SU-DHL-6 (cell line): ENCODE data around the gene FOXB2.

Source experiments
- H2AFZ ChIP-seq: fragments of 200-600 bp; sonication (generic); 2 replicates; pipeline ENCODE4 v1.6.1; 2014; ENCODE audit warnings: low read depth, mild to moderate bottlenecking, moderate library complexity, mixed read lengths, antibody characterized with exemption, low read length; ENCODE audit not compliant: severe bottlenecking
- H3F3A ChIP-seq: fragments of 200-600 bp; shearing (Covaris generic); 2 replicates; pipeline ENCODE4 v1.6.0; 2016; ENCODE audit warnings: antibody characterized with exemption, mild to moderate bottlenecking; ENCODE audit not compliant: insufficient read depth
- H3K27ac ChIP-seq: fragments of 200-600 bp; sonication (generic); 2 replicates; pipeline ENCODE4 v1.5.1; 2016; ENCODE audit warnings: low read depth, mild to moderate bottlenecking, low read length, moderate library complexity, mixed read lengths
- H3K27me3 ChIP-seq: fragments of 200-600 bp; sonication (generic), shearing (Covaris generic); 2 replicates; pipeline ENCODE4 v1.6.0; 2014; ENCODE audit warnings: mild to moderate bottlenecking, low read length
- H3K36me3 ChIP-seq: fragments of 200-600 bp; sonication (generic); 2 replicates; pipeline ENCODE4 v1.6.1; 2014; ENCODE audit warnings: mild to moderate bottlenecking, low read length, mixed read lengths
- H3K4me2 ChIP-seq: fragments of 300-600, 200-600 bp; shearing (Covaris generic), sonication (generic); 2 replicates; pipeline ENCODE4 v1.6.0; 2014; ENCODE audit warnings: low read length, low read depth, mild to moderate bottlenecking; ENCODE audit not compliant: poor library complexity, severe bottlenecking
- H3K4me3 ChIP-seq: fragments of 200-600 bp; sonication (generic); 2 replicates; pipeline ENCODE4 v1.5.1; 2014; ENCODE audit warnings: antibody characterized with exemption, low read length, mild to moderate bottlenecking, mixed read lengths; ENCODE audit not compliant: insufficient read depth, poor library complexity, severe bottlenecking
- H3K79me2 ChIP-seq: fragments of 200-600 bp; sonication (generic); 2 replicates; pipeline ENCODE4 v1.6.1; 2014; ENCODE audit warnings: mild to moderate bottlenecking, low read length, moderate library complexity; ENCODE audit not compliant: insufficient read depth
- H3K9ac ChIP-seq: fragments of 200-600 bp; sonication (generic); 2 replicates; pipeline ENCODE4 v1.7.0; 2014; ENCODE audit warnings: mild to moderate bottlenecking, low read length
- H3K9me2 ChIP-seq: fragments of 200-600 bp; sonication (generic); replicated peaks from 2 replicates; pipeline ENCODE4 v1.6.1; 2014; ENCODE audit warnings: low read length; ENCODE audit not compliant: insufficient read depth
- H3K9me3 ChIP-seq: fragments of 200-600 bp; sonication (generic); 2 replicates; pipeline ENCODE4 v1.6.1; 2014; ENCODE audit warnings: low read length, mixed read lengths; ENCODE audit not compliant: insufficient read depth
- H4K20me1 ChIP-seq: fragments of 200-600 bp; sonication (generic); 2 replicates; pipeline ENCODE4 v1.6.1; 2014; ENCODE audit warnings: low read depth, mild to moderate bottlenecking, antibody characterized with exemption, low read length, moderate library complexity, mixed read lengths
- EZH2phosphoT487 ChIP-seq: fragments of 200-600 bp; sonication (generic), shearing (Covaris generic); conservative IDR thresholded peaks from 2 replicates; pipeline ENCODE4 v1.6.1; 2018; ENCODE audit warnings: mild to moderate bottlenecking, antibody characterized with exemption, low read length, moderate library complexity, mixed read lengths
- TF ChIP-seq, protein P1 (sequence below): fragments of 200-600 bp; sonication (generic); IDR thresholded peaks from one replicate; pipeline ENCODE4 v1.5.1; 2017; ENCODE audit warnings: antibody characterized with exemption, mild to moderate bottlenecking, low read length, moderate library complexity; ENCODE audit not compliant: insufficient read depth, poor library complexity, severe bottlenecking

The FOXB2 gene

DNA sequence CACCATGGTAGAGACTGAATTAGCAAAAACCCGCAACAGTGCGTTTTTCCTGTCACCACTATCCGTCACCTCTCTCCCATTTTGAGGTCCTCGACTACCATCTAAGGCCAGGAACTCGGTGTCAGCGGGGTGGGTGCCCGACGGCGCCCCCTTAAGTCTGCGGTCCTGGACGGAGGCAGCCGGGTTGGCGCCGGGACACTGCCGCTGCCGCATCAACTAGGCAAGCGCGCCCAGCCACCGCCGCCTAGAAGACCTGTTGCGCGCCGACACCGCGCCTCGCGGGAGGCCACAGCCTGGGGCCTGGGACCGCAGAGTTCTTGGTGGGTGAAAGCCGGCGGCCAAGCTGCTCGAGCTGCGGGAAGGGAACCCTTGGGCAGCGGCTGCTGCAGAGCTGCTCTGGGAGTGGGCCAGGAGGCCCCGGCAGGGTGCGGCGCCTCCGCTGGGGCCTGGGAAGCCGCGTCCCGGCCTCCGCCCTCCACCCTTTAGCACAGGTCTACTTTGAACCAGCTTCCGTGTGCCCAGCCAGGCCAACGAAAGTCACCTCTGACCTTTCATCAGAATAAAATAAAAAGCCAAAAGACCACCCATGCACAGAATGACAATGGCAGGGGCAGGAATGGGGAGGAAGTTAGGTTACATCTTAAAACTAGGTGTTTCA, 3.5 kb downstream of the FOXB2 start:
- no peaks in the 10 kb centered on the region for H4K20me1 ChIP-seq
- no peak overlapping the region for H3K4me2 ChIP-seq
- H3K36me3 ChIP-seq = no peaks in the 10 kb centered on the region
- no peaks in the 10 kb centered on the region for H3K9me2 ChIP-seq
- no peaks in the 10 kb centered on the region for H3K27me3 ChIP-seq
- no peaks in the 10 kb centered on the region for H3K9me3 ChIP-seq
- TF ChIP-seq, protein P1, sequence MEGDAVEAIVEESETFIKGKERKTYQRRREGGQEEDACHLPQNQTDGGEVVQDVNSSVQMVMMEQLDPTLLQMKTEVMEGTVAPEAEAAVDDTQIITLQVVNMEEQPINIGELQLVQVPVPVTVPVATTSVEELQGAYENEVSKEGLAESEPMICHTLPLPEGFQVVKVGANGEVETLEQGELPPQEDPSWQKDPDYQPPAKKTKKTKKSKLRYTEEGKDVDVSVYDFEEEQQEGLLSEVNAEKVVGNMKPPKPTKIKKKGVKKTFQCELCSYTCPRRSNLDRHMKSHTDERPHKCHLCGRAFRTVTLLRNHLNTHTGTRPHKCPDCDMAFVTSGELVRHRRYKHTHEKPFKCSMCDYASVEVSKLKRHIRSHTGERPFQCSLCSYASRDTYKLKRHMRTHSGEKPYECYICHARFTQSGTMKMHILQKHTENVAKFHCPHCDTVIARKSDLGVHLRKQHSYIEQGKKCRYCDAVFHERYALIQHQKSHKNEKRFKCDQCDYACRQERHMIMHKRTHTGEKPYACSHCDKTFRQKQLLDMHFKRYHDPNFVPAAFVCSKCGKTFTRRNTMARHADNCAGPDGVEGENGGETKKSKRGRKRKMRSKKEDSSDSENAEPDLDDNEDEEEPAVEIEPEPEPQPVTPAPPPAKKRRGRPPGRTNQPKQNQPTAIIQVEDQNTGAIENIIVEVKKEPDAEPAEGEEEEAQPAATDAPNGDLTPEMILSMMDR = no peak
- TF ChIP-seq EZH2phosphoT487 = no peak
- H3K9ac ChIP-seq = no peak overlapping the region
- no peaks in the 10 kb centered on the region for H3K79me2 ChIP-seq
- no peak overlapping the region for H2AFZ ChIP-seq
- no peaks in the 10 kb centered on the region for H3F3A ChIP-seq
- no peak overlapping the region for H3K27ac ChIP-seq
- no peak overlapping the region for H3K4me3 ChIP-seq

DNA sequence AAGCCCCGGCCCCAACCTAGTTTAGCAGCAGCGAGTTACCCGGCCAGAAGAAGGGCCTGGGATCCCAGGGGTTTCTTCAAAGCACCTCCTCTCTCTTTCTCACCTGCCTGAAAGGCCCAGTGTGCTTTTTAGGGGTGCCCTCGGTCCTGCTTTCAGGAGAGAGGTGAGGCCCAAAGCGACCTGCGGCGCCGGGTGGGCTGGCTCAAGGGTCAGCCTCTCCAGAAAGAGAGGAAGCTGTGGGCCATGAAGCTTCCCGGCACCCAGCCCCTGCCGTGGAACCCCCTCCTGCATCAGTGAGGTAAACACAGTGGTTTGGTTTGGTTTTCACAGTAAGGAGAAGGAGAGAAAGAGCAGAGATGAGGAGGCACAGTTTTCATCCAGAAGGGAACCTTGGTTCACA, 4.3 kb downstream of the FOXB2 start:
- no peaks in the 10 kb centered on the region for H3K27me3 ChIP-seq

DNA sequence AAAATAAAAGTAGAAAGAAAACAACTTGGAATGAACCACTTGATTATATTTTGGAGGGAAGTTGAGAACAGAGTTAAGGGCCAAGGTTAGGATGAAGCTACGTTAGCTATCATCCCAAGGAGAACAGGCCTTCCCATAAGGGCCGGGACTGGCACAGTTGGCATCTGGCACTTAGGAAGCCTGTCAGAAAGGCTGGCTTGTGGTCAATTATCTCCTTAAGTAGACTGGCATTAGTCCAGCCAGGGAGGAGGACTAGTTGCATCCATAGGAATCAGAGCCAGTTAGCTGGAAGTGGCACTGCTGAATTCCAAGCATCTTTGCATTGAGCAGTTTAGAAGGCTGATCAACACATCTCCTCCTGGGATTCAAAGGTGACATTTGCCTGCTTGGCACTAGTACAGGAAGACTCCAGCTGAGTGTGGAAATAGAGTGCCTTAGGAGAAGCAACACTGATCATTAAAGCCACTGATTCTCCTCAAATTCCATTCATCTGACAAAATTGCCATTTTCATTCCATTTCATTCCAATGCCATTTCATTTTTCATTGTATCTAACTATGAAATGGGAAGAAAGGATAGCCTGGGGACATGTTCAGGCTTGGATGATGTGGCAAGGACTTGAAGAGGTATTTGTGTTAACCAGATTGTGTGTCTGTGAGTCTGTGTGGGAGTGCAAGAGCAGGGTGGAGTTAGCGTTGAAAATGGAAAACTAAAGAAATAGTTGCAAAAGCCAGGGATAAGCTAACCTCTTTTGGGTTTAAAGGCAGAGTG, 5.5 kb downstream of the FOXB2 start:
- Histone ChIP-seq H3K36me3 (no peaks in the 10 kb centered on the region), H2AFZ (no peak overlapping the region), H3K4me2 (no peak overlapping the region), H3K9me3 (no peaks in the 10 kb centered on the region), H3K9ac (no peak overlapping the region), H3K79me2 (no peaks in the 10 kb centered on the region), H3K27me3 (no peaks in the 10 kb centered on the region), H3K4me3 (no peak overlapping the region), H4K20me1 (no peaks in the 10 kb centered on the region), H3F3A (no peaks in the 10 kb centered on the region), H3K9me2 (no peaks in the 10 kb centered on the region), H3K27ac (no peak overlapping the region)
- TF ChIP-seq, protein P1 = no peak
- TF ChIP-seq EZH2phosphoT487 = no peak

More for the DNA sequence above, 4.3 kb downstream of the FOXB2 start:
- Histone ChIP-seq H3K4me3 (no peak overlapping the region), H3K9me3 (no peaks in the 10 kb centered on the region), H2AFZ (no peak overlapping the region), H3K9me2 (no peaks in the 10 kb centered on the region), H3F3A (no peaks in the 10 kb centered on the region), H3K79me2 (no peaks in the 10 kb centered on the region), H3K36me3 (no peaks in the 10 kb centered on the region), H3K9ac (no peak overlapping the region), H3K27ac (no peak overlapping the region), H3K4me2 (no peak overlapping the region), H4K20me1 (no peaks in the 10 kb centered on the region)
- TF ChIP-seq EZH2phosphoT487 = no peak
- TF ChIP-seq, protein P1 = no peak
